T-helper 2 cell treated with Interferon-gamma antibody and Interleukin-4, amounts not matched to agents 5 μg/mL and 100 μg/mL, for 36 hours (primary cell): ENCODE data around the gene TRIM39.

Experiments used
- DNase-seq: peaks from one replicate; pipeline ENCODE4 v3.0.0; 2021; ENCODE audit warnings: low spot score
- H3K27ac Mint-ChIP-seq: one replicate; pipeline ENCODE4 v1.8.0; 2021; ENCODE audit warnings: mild to moderate bottlenecking, mixed read lengths
- H3K27me3 Mint-ChIP-seq: one replicate; pipeline ENCODE4 v1.8.0; 2021; ENCODE audit warnings: low read depth, mixed read lengths
- H3K36me3 Mint-ChIP-seq: one replicate; pipeline ENCODE4 v1.8.0; 2021; ENCODE audit warnings: low read depth, mixed read lengths
- H3K4me1 Mint-ChIP-seq: one replicate; pipeline ENCODE4 v1.8.0; 2021; ENCODE audit warnings: low read depth, mixed read lengths
- H3K4me3 Mint-ChIP-seq: one replicate; pipeline ENCODE4 v1.8.0; 2022; ENCODE audit warnings: mild to moderate bottlenecking, moderate library complexity, mixed read lengths
- H3K9me3 Mint-ChIP-seq: one replicate; pipeline ENCODE4 v1.8.0; 2021; ENCODE audit warnings: mixed read lengths

Gene TRIM39

DNA sequence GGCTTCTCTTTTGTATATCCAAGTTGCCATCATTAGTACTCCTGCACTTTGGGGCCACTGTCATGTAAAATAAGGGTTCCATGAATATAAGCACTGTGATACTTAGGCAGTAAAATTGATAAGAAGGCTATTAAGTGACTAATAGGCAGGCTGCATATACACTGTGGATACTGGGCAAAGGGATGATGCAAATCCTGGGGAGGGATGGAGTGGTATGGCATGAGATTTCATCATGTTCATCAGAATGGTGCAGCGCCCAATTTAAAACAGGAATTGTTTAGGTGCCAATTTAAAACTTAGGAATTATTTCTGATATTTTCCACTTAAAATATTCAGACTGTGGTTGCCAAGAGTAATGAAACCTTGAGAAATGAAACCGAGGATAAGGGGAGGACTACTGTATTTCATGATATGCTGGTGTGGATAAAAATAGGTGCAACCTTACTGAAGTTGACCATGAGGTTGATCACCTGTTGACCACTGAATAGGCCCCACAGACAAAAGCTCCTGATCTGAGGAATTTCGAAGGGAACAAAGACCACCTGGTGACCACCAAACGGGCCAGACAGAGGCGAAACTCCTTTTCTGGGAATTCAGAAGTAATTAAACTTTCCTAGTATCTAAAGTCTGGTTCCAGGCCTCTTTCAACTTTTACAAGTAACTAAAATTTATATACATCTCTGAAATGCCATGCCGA, 4.9 kb upstream of the TRIM39 start:
- Mint-ChIP-seq H3K36me3 (peaks cover 38% of the 10 kb centered on the region), H3K4me3 (no peak overlapping the region), H3K9me3 (no peaks in the 10 kb centered on the region)

DNA sequence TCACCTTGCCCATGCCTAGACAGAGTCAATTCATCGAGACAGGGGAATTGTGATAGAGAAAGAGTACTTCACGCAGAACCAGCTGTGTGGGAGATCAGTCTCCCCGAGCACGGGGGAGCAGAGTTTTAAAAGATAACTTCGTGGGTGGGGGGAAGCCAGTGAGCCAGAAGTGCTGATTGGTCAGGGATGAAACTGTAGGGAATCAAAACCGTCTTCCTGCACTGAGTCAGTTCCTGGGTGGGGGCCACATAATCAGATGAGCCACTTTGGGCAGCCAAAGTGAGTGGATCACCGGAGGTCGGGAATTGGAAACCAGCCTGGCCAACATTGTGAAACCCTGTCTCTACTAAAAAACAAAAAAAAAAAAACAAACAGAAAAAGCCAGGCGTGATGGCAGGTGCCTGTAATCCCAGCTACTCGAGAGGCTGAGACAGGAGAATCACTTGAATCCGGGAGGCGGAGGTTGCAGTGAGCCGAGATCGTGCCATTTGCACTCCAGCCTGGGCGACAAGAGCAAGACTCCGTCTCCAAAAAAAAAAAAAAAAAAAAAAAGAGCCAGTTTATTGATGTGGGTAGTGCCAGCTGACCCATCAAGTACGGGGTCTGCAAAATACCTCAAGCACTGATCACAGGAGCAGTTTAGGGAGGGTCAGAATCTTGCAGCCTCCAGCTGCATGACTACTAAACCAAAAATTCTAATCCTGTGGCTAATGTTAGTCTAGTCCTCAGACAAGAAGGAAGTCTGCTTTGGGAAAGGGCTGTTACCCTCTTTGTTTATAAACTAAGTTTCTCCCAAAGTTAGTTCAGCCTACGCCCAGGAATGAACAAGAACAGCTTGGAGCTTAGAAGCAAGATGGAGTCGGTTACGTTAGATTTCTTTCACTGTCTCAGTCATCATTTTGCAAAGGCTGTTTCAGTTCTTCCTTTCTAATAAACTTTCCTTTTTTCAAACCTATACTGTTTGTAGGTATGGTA, 3.9 kb upstream of the TRIM39 start:
- peaks cover 36% of the 10 kb centered on the region for H3K36me3 Mint-ChIP-seq

More for the DNA sequence above, 4.9 kb upstream of the TRIM39 start:
- no peak overlapping the region for H3K27ac Mint-ChIP-seq
- H3K27me3 Mint-ChIP-seq: no peaks in the 10 kb centered on the region
- peaks cover 63% of the 10 kb centered on the region for H3K4me1 Mint-ChIP-seq
- DNase-seq: no peak

GRCh38 chr6:30323806-30324205, 2.9 kb upstream of the TRIM39 start:
- Mint-ChIP-seq H3K27ac (no peak overlapping the region), H3K4me3 (peak overlapping the region; percentile 2), H3K36me3 (peaks cover 32% of the 10 kb centered on the region), H3K27me3 (no peaks in the 10 kb centered on the region), H3K9me3 (no peaks in the 10 kb centered on the region), H3K4me1 (peaks cover 63% of the 10 kb centered on the region)
- DNase-seq: no peak

More for the DNA sequence above, 3.9 kb upstream of the TRIM39 start:
- no peak overlapping the region for H3K27ac Mint-ChIP-seq
- H3K9me3 Mint-ChIP-seq: no peaks in the 10 kb centered on the region
- no peaks in the 10 kb centered on the region for H3K27me3 Mint-ChIP-seq
- peak; percentile 33 for DNase-seq
- H3K4me1 Mint-ChIP-seq: peaks cover 66% of the 10 kb centered on the region
- H3K4me3 Mint-ChIP-seq: peak overlapping the region; percentile 6

- peak overlapping the region; percentile 91 for H3K4me3 Mint-ChIP-seq
- H3K9me3 Mint-ChIP-seq: no peaks in the 10 kb centered on the region
- H3K27me3 Mint-ChIP-seq: no peaks in the 10 kb centered on the region
- peak; percentile 83 for DNase-seq
- H3K36me3 Mint-ChIP-seq: peaks cover 26% of the 10 kb centered on the region
- peaks cover 54% of the 10 kb centered on the region for H3K4me1 Mint-ChIP-seq
- H3K27ac Mint-ChIP-seq: peak overlapping the region; percentile 99
Measured at GRCh38 chr6:30325150-30325872, 1.4 kb upstream of the TRIM39 start.

GRCh38 chr6:30325873-30326525, 728 bp upstream of the TRIM39 start:
- DNase-seq: no peak
- H3K27ac Mint-ChIP-seq: peak overlapping the region; percentile 99
- peaks cover 49% of the 10 kb centered on the region for H3K4me1 Mint-ChIP-seq
- H3K9me3 Mint-ChIP-seq: no peaks in the 10 kb centered on the region
- peak overlapping the region; percentile 91 for H3K4me3 Mint-ChIP-seq
- no peaks in the 10 kb centered on the region for H3K27me3 Mint-ChIP-seq
- H3K36me3 Mint-ChIP-seq: peaks cover 24% of the 10 kb centered on the region

GRCh38 chr6:30327232-30327746, 562 bp downstream of the TRIM39 start:
- no peaks in the 10 kb centered on the region for H3K9me3 Mint-ChIP-seq
- H3K4me3 Mint-ChIP-seq: peak overlapping the region; percentile 95
- no peak for DNase-seq
- peaks cover 42% of the 10 kb centered on the region for H3K4me1 Mint-ChIP-seq
- H3K27me3 Mint-ChIP-seq: no peaks in the 10 kb centered on the region
- peaks cover 19% of the 10 kb centered on the region for H3K36me3 Mint-ChIP-seq
- H3K27ac Mint-ChIP-seq: peak overlapping the region; percentile 96

DNA sequence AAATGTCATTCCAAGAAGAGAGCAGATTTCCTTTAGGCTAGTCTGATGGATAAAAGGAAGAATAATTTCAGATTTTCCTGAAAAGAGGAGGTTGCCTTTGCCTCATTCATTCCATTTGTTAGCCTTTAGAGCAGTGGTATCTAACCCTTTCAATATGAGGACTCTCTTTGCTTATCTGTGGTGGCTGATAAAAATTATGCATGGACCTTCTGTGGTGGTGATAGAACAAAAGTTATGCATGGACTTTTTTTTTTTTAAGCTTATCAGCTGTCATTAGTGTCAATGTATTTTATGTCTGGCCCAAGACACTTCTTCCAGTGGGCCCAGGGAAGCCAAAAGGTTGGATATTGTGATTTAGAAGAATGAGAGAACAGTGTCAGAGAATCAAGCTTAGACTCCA, 1.7 kb downstream of the TRIM39 start:
- Mint-ChIP-seq H3K9me3 (no peaks in the 10 kb centered on the region), H3K27ac (no peak overlapping the region), H3K36me3 (peaks cover 14% of the 10 kb centered on the region), H3K27me3 (no peaks in the 10 kb centered on the region), H3K4me3 (no peak overlapping the region), H3K4me1 (peaks cover 34% of the 10 kb centered on the region)
- DNase-seq: no peak

DNA sequence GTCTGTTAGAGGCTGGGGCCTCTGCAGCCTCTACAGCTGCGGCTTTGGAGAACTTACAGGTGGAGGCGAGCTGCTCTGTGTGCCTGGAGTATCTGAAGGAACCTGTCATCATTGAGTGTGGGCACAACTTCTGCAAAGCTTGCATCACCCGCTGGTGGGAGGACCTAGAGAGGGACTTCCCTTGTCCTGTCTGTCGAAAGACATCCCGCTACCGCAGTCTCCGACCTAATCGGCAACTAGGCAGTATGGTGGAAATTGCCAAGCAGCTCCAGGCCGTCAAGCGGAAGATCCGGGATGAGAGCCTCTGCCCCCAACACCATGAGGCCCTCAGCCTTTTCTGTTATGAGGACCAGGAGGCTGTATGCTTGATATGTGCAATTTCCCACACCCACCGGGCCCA, 2.6 kb downstream of the TRIM39 start:
- Mint-ChIP-seq H3K27ac (no peak overlapping the region), H3K4me3 (no peak overlapping the region), H3K36me3 (peaks cover 17% of the 10 kb centered on the region), H3K9me3 (no peaks in the 10 kb centered on the region), H3K27me3 (no peaks in the 10 kb centered on the region), H3K4me1 (peaks cover 28% of the 10 kb centered on the region)
- no peak for DNase-seq

GRCh38 chr6:30331981-30332380, 5.3 kb downstream of the TRIM39 start:
- Mint-ChIP-seq H3K36me3 (peaks cover 26% of the 10 kb centered on the region), H3K27ac (no peak overlapping the region), H3K9me3 (no peaks in the 10 kb centered on the region), H3K4me1 (peaks cover 12% of the 10 kb centered on the region), H3K4me3 (no peak overlapping the region), H3K27me3 (no peaks in the 10 kb centered on the region)
- no peak for DNase-seq

GRCh38 chr6:30334075-30334783, 7.5 kb downstream of the TRIM39 start:
- Mint-ChIP-seq H3K4me3 (no peak overlapping the region), H3K36me3 (peaks cover 29% of the 10 kb centered on the region), H3K4me1 (no peaks in the 10 kb centered on the region), H3K27me3 (no peaks in the 10 kb centered on the region), H3K9me3 (no peaks in the 10 kb centered on the region), H3K27ac (no peak overlapping the region)
- DNase-seq: no peak

GRCh38 chr6:30340589-30341054, 13.9 kb downstream of the TRIM39 start:
- peaks cover 34% of the 10 kb centered on the region for H3K36me3 Mint-ChIP-seq
- no peaks in the 10 kb centered on the region for H3K9me3 Mint-ChIP-seq
- peaks cover 4% of the 10 kb centered on the region for H3K4me1 Mint-ChIP-seq
- no peak overlapping the region for H3K27ac Mint-ChIP-seq
- DNase-seq: no peak
- H3K27me3 Mint-ChIP-seq: no peaks in the 10 kb centered on the region
- no peak overlapping the region for H3K4me3 Mint-ChIP-seq

GRCh38 chr6:30341218-30341617, 14.5 kb downstream of the TRIM39 start:
- H3K36me3 Mint-ChIP-seq: peaks cover 37% of the 10 kb centered on the region
- no peak for DNase-seq
- no peaks in the 10 kb centered on the region for H3K27me3 Mint-ChIP-seq
- H3K4me3 Mint-ChIP-seq: no peak overlapping the region
- no peak overlapping the region for H3K27ac Mint-ChIP-seq
- H3K4me1 Mint-ChIP-seq: peaks cover 10% of the 10 kb centered on the region
- H3K9me3 Mint-ChIP-seq: no peaks in the 10 kb centered on the region

- DNase-seq: no peak
- peaks cover 37% of the 10 kb centered on the region for H3K36me3 Mint-ChIP-seq
- peaks cover 10% of the 10 kb centered on the region for H3K4me1 Mint-ChIP-seq
- H3K27ac Mint-ChIP-seq: no peak overlapping the region
- no peaks in the 10 kb centered on the region for H3K27me3 Mint-ChIP-seq
- no peak overlapping the region for H3K4me3 Mint-ChIP-seq
- no peaks in the 10 kb centered on the region for H3K9me3 Mint-ChIP-seq
Measured at GRCh38 chr6:30341728-30342127, 15.0 kb downstream of the TRIM39 start.
